PFSK-1 (cell line): ENCODE results near the gene CCT3.

Source experiments
- POLR2AphosphoS5 ChIP-seq: IDR thresholded peaks from 2 replicates; pipeline ENCODE4 v1.6.1; 2012; ENCODE audit warnings: low read depth, mild to moderate bottlenecking, control low read depth, low read length, moderate library complexity
- REST ChIP-seq, 2 experiments: IDR thresholded peaks; 2 replicates each; pipeline versions ENCODE4 v1.6.1 to v1.8.0; 2011 to 2012; ENCODE audit warnings: low read depth in 2 of 2, low read length in 2 of 2, control low read depth in 1 of 2, inconsistent platforms in 1 of 2, mild to moderate bottlenecking in 1 of 2, moderate library complexity in 1 of 2; ENCODE audit not compliant: insufficient read depth in 1 of 2
- SIN3A ChIP-seq: IDR thresholded peaks from 2 replicates; pipeline ENCODE4 v1.6.1; 2012; ENCODE audit warnings: mild to moderate bottlenecking, low read length, moderate library complexity, borderline replicate concordance; ENCODE audit not compliant: insufficient read depth
- TAF1 ChIP-seq: IDR thresholded peaks from 2 replicates; pipeline ENCODE4 v1.6.1; 2012; ENCODE audit warnings: low read length, control low read depth, borderline replicate concordance; ENCODE audit not compliant: insufficient read depth

- TF ChIP-seq REST (IDR thresholded peaks at IDR 0.05; ENCODE audit: insufficient read depth in 1 of 2, low read depth in 2 of 2, low read length in 2 of 2) (no peak), TAF1 (no peak), POLR2AphosphoS5 (no peak), SIN3A (no peak)
Measured at GRCh38 chr1:156379420-156380165, 41.5 kb upstream of the CCT3 start.
